Measurements from ENCODE around the gene PBX3. TPM values are rescaled to one million over a fixed set of nuclear protein-coding genes. Genes with fewer than 3 reads are reported as not detected.

PBX3 gene
- total RNA-seq, 1 donor from 2014 or later = 48.6 TPM

DNA sequence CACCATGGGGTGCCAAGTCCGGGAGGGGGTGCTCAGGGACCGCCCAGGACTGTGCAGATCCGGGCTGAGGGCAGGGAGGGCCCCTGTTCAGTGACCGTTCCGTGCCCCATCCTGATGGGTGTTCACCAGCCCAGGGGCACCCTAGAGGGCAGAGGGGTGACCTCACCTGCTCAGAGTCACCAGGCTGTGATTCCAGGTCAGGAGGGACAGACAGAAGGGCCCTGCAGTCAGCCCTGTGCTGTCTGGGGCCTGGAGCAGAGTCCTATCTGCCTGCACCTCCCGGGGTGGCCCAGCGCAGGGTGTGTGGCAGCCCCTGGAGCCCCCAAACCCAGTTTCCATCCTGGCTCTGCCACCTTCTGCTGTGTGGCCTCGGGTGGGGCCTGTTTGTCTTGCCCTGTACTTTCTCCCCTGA is 241.9 kb downstream of the PBX3 start:
- peak; percentile 12 for ATAC-seq
- no peak overlapping the region for H3K27ac ChIP-seq
- TF ChIP-seq, protein P1, sequence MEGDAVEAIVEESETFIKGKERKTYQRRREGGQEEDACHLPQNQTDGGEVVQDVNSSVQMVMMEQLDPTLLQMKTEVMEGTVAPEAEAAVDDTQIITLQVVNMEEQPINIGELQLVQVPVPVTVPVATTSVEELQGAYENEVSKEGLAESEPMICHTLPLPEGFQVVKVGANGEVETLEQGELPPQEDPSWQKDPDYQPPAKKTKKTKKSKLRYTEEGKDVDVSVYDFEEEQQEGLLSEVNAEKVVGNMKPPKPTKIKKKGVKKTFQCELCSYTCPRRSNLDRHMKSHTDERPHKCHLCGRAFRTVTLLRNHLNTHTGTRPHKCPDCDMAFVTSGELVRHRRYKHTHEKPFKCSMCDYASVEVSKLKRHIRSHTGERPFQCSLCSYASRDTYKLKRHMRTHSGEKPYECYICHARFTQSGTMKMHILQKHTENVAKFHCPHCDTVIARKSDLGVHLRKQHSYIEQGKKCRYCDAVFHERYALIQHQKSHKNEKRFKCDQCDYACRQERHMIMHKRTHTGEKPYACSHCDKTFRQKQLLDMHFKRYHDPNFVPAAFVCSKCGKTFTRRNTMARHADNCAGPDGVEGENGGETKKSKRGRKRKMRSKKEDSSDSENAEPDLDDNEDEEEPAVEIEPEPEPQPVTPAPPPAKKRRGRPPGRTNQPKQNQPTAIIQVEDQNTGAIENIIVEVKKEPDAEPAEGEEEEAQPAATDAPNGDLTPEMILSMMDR (IDR thresholded peaks at IDR 0.05) = no peak
- H3K9me3 ChIP-seq = no peaks in the 10 kb centered on the region
- H3K27me3 ChIP-seq = no peaks in the 10 kb centered on the region
- no peaks in the 10 kb centered on the region for H3K36me3 ChIP-seq
- intact Hi-C loops (cut with DNase I) = no loop called here
- DNase-seq = peak; percentile 41
- no peak overlapping the region for H3K4me3 ChIP-seq
- H3K4me1 ChIP-seq = no peaks in the 10 kb centered on the region

- Histone ChIP-seq H3K27ac (no peak overlapping the region), H3K4me3 (no peak overlapping the region), H3K4me1 (no peaks in the 10 kb centered on the region), H3K9me3 (no peaks in the 10 kb centered on the region), H3K36me3 (no peaks in the 10 kb centered on the region), H3K27me3 (no peaks in the 10 kb centered on the region)
- intact Hi-C loops (cut with DNase I) = no loop called here
- DNase-seq (peak; percentile 54), ATAC-seq (no peak)
- TF ChIP-seq, protein P1 (IDR thresholded peaks at IDR 0.05) = no peak
These were observed 242.5 kb downstream of the PBX3 start for GRCh38 chr9:125989524-125990180.

DNA sequence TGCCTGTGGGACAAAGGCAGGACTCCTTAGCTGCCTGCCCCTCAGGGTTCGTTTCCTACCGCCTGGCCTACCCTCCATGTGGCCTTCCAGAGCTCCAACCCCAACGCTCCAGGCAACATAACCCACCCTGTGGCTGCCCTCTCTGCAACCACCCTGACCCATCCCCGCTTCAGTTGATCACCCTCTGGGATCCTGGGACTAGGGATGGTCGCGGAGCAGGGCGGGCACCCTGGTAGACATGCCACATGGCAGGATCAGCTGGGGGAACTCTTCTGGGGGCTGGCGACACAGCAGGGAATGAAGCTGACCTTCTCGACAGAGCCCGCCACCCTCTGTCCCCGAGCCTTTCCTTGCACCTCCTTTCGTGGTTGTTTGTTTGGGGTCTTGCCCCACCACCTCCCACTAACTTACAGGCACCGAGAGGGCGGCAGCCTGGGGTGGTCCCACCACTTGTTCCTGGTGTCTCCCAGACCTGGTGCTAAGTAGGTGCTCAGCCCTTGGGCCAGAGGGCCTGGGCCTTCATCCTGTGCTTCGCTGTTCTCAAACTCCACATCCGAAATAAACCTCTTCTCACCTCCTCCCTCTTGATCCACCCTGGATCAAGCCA is 243.1 kb downstream of the PBX3 start:
- intact Hi-C loops (cut with DNase I) = no loop called here
- Histone ChIP-seq H3K27me3 (no peaks in the 10 kb centered on the region), H3K9me3 (no peaks in the 10 kb centered on the region), H3K4me3 (no peak overlapping the region), H3K27ac (no peak overlapping the region), H3K4me1 (no peaks in the 10 kb centered on the region), H3K36me3 (no peaks in the 10 kb centered on the region)
- ATAC-seq (no peak), DNase-seq (peak; percentile 55)
- TF ChIP-seq, protein P1 (IDR thresholded peaks at IDR 0.05) = no peak

- peak; percentile 37 for DNase-seq
These were observed 243.6 kb downstream of the PBX3 start for GRCh38 chr9:125990793-125991220.

GRCh38 chr9:125991886-125992529 is 244.8 kb downstream of the PBX3 start:
- DNase-seq (peak; percentile 55), ATAC-seq (no peak)
- Histone ChIP-seq H3K4me1 (no peaks in the 10 kb centered on the region), H3K4me3 (no peak overlapping the region), H3K36me3 (no peaks in the 10 kb centered on the region), H3K27ac (no peak overlapping the region), H3K9me3 (no peaks in the 10 kb centered on the region), H3K27me3 (no peaks in the 10 kb centered on the region)
- TF ChIP-seq, protein P1 (IDR thresholded peaks at IDR 0.05) = no peak
- intact Hi-C loops (cut with DNase I) = no loop called here

More at GRCh38 chr9:125990793-125991220, 243.6 kb downstream of the PBX3 start:
- ATAC-seq = no peak
- no peaks in the 10 kb centered on the region for H3K9me3 ChIP-seq
- H3K4me3 ChIP-seq = no peak overlapping the region
- intact Hi-C loops (cut with DNase I) = no loop called here
- TF ChIP-seq, protein P1 (IDR thresholded peaks at IDR 0.05) = no peak
- no peak overlapping the region for H3K27ac ChIP-seq
- no peaks in the 10 kb centered on the region for H3K27me3 ChIP-seq
- no peaks in the 10 kb centered on the region for H3K36me3 ChIP-seq
- H3K4me1 ChIP-seq = no peaks in the 10 kb centered on the region

Measured in upper lobe of right lung (tissue), 1 donor.